ENCODE data around the gene NARF. TPM values are rescaled to one million over a fixed set of nuclear protein-coding genes. Genes with fewer than 3 reads are reported as not detected.

The NARF gene
- total RNA-seq = 45.8 TPM
- polyA plus RNA-seq (ENCODE audit: insufficient read depth, low read depth, low replicate concordance) = 29.1 TPM
- long read RNA-seq, donor 1, transcript NARF-201 (11 exons, 3,949 nt) = major isoform, 7 of 8 reads
- long read RNA-seq, donor 1, partial matches to known transcripts = 0 of 8 reads
- long read RNA-seq, donor 1, other reads (novel, unspliced or antisense) = 0 of 8 reads
- long read RNA-seq, donor 2, partial matches to known transcripts = 0 of 5 reads
- long read RNA-seq, donor 2, other reads (novel, unspliced or antisense) = 0 of 5 reads
- long read RNA-seq, donor 3, transcript NARF-201 (11 exons, 3,949 nt) = major isoform, 9 of 12 reads
- long read RNA-seq, donor 3, partial matches to known transcripts = 0 of 12 reads
- long read RNA-seq, donor 3, other reads (novel, unspliced or antisense) = 0 of 12 reads
- long read RNA-seq, donor 4, transcript NARF-201 (11 exons, 3,949 nt) = major isoform, 9 of 13 reads
- long read RNA-seq, donor 4, partial matches to known transcripts = 0 of 13 reads
- long read RNA-seq, donor 4, other reads (novel, unspliced or antisense) = 0 of 13 reads
- long read RNA-seq, donor 5 = 0 reads
- long read RNA-seq, donor 6, transcript NARF-201 (11 exons, 3,949 nt) = major isoform, 9 of 9 reads
- long read RNA-seq, donor 6, partial matches to known transcripts = 0 of 9 reads
- long read RNA-seq, donor 6, other reads (novel, unspliced or antisense) = 0 of 9 reads
- long read RNA-seq, donor 7, transcript NARF-201 (11 exons, 3,949 nt) = major isoform, 17 of 44 reads
- long read RNA-seq, donor 7, partial matches to known transcripts = 2 of 44 reads
- long read RNA-seq, donor 7, other reads (novel, unspliced or antisense) = 19 of 44 reads
- long read RNA-seq, donor 8, transcript NARF-201 (11 exons, 3,949 nt) = major isoform, 5 of 6 reads
- long read RNA-seq, donor 8, partial matches to known transcripts = 0 of 6 reads
- long read RNA-seq, donor 8, other reads (novel, unspliced or antisense) = 0 of 6 reads
- long read RNA-seq, donor 9, partial matches to known transcripts = 0 of 4 reads
- long read RNA-seq, donor 9, other reads (novel, unspliced or antisense) = 0 of 4 reads
- long read RNA-seq, donor 10, partial matches to known transcripts = 0 of 2 reads
- long read RNA-seq, donor 10, other reads (novel, unspliced or antisense) = 0 of 2 reads

DNA sequence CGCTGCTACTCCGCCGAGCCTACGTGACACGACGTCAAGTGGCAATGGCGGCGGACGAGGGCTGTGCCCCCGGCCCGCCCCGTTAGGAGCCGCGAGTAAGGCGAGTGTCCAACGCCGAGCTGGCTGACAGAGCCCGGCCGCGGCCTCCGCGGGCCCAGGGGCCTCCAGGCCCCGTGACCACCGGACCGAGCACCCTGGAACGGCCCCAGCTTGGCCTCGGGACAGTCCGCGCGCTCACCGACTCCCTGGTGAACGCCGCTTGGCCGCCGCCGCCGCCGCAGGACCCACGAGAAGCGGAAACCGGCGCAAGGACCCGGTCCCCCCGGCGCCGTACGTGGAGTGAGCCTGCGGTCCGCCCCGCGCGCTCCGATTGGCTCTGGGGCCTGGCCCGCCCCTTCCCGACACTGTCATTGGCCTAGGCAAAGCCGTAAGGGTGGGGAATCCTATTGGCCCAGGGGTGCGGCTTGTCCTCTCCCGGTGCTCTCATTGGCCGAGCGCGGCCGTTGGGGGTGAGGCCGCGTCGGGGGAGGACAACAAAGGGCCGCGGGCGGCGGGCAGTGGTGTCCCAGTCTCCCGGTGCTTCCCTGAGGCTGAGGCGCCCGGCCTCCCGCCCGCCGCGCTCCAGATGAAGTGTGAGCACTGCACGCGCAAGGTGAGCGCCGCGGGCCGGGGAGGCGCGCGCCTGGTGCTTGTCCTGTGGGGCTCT, at the start of gene NARF:
NARF (plus strand) TSS at position 563 of the 706 bp plus-strand sequence; CDS start at position 626, 63 bp downstream.
- Histone ChIP-seq H3K4me3 (ENCODE audit: low read length in 3 of 3) (peak within 1 kb of the TSS; percentile 66 to 85 (median 75)), H3K4me1 (ENCODE audit: control insufficient read depth in 2 of 3, insufficient read depth in 2 of 3, low read depth in 1 of 3, low read length in 3 of 3) (peaks cover 4 to 9% (median 5%) of the 10 kb centered on the region in 3 donors), H3K27me3 (ENCODE audit: control insufficient read depth, insufficient read depth, low read length) (no peaks in the 10 kb centered on the region), H3K9ac (ENCODE audit: low read length in 3 of 3) (peak within 1 kb of the TSS; percentile 70 to 97 (median 74)), H3K9me3 (ENCODE audit: control insufficient read depth in 2 of 3, insufficient read depth in 1 of 3, low read length in 3 of 3) (no peaks in the 10 kb centered on the region), H3K27ac (ENCODE audit: low read depth in 2 of 2, low read length in 2 of 2) (peak within 1 kb of the TSS; percentile 100), H3K36me3 (ENCODE audit: control insufficient read depth in 2 of 3, insufficient read depth in 3 of 3, low read length in 3 of 3) (peaks cover 3 to 15% (median 8%) of the 10 kb centered on the region in 3 donors)
- FAIRE-seq (peak; percentile 60), DNase-seq (peak; percentile 98 to 99 (median 99))
- intact Hi-C loops (cut with DNase I) = no loop called here
- no peak for TF ChIP-seq CTCF (IDR thresholded peaks at IDR 0.05; ENCODE audit: borderline replicate concordance, extremely low read depth, insufficient read depth)

- Histone ChIP-seq H3K27ac (ENCODE audit: low read depth in 2 of 2, low read length in 2 of 2) (no peak overlapping the region), H3K27me3 (ENCODE audit: control insufficient read depth, insufficient read depth, low read length) (no peaks in the 10 kb centered on the region), H3K4me3 (ENCODE audit: low read length in 3 of 3) (no peak overlapping the region), H3K9ac (ENCODE audit: low read length in 3 of 3) (no peak overlapping the region), H3K4me1 (ENCODE audit: control insufficient read depth in 2 of 3, insufficient read depth in 2 of 3, low read depth in 1 of 3, low read length in 3 of 3) (no peaks in the 10 kb centered on the region), H3K36me3 (ENCODE audit: control insufficient read depth in 2 of 3, insufficient read depth in 3 of 3, low read length in 3 of 3) (peaks cover 0 to 4% (median 3%) of the 10 kb centered on the region in 3 donors), H3K9me3 (ENCODE audit: control insufficient read depth in 2 of 3, insufficient read depth in 1 of 3, low read length in 3 of 3) (no peaks in the 10 kb centered on the region)
- intact Hi-C loops (cut with DNase I) = no loop called here
- no peak for FAIRE-seq
- TF ChIP-seq CTCF (IDR thresholded peaks at IDR 0.05; ENCODE audit: borderline replicate concordance, extremely low read depth, insufficient read depth) = no peak
- DNase-seq = peak in 1 of 5 donors; percentile 42
Observed at GRCh38 chr17:82408938-82409318, 49.6 kb upstream of the NARF start.

GRCh38 chr17:82410014-82410716, 48.4 kb upstream of the NARF start:
- H3K9me3 ChIP-seq (ENCODE audit: control insufficient read depth in 2 of 3, insufficient read depth in 1 of 3, low read length in 3 of 3) = no peaks in the 10 kb centered on the region
- FAIRE-seq (no peak), DNase-seq (peak in 1 of 5 donors; percentile 49)
- TF ChIP-seq CTCF (IDR thresholded peaks at IDR 0.05; ENCODE audit: borderline replicate concordance, extremely low read depth, insufficient read depth) = no peak
- no peak overlapping the region for H3K27ac ChIP-seq (ENCODE audit: low read depth in 2 of 2, low read length in 2 of 2)
- no peak overlapping the region for H3K4me3 ChIP-seq (ENCODE audit: low read length in 3 of 3)
- no peak overlapping the region for H3K9ac ChIP-seq (ENCODE audit: low read length in 3 of 3)
- H3K27me3 ChIP-seq (ENCODE audit: control insufficient read depth, insufficient read depth, low read length) = no peaks in the 10 kb centered on the region
- intact Hi-C loops (cut with DNase I) = no loop called here
- no peaks in the 10 kb centered on the region for H3K4me1 ChIP-seq (ENCODE audit: control insufficient read depth in 2 of 3, insufficient read depth in 2 of 3, low read depth in 1 of 3, low read length in 3 of 3)
- H3K36me3 ChIP-seq (ENCODE audit: control insufficient read depth in 2 of 3, insufficient read depth in 3 of 3, low read length in 3 of 3) = peaks cover 0 to 4% (median 3%) of the 10 kb centered on the region in 3 donors
